GM23338 (cell line): ENCODE measurements around the gene C1orf21.

Source experiments
- CREB1 ChIP-seq: fragments of 250-450 bp; sonication (Bioruptor Pico); IDR thresholded peaks from 2 replicates; pipeline ENCODE4 v1.5.0; 2020; ENCODE audit warnings: low read depth, mild to moderate bottlenecking, moderate library complexity
- EZH2 ChIP-seq: fragments of 200-600 bp; sonication (generic); IDR thresholded peaks from one replicate; pipeline ENCODE4 v1.8.0; 2017; ENCODE audit warnings: antibody characterized with exemption, mild to moderate bottlenecking, low read depth; ENCODE audit not compliant: unreplicated experiment
- EZH2phosphoT487 ChIP-seq: fragments of 200-600 bp; sonication (generic); IDR thresholded peaks from one replicate; pipeline ENCODE4 v1.8.1; 2018; ENCODE audit warnings: antibody characterized with exemption; ENCODE audit not compliant: unreplicated experiment
- JUNB ChIP-seq: IDR thresholded peaks from one replicate; pipeline ENCODE4 v1.6.1; 2016; ENCODE audit warnings: antibody characterized with exemption; ENCODE audit not compliant: unreplicated experiment
- POLR2AphosphoS5 ChIP-seq: IDR thresholded peaks from 2 replicates; pipeline ENCODE4 v1.6.1; 2016; ENCODE audit warnings: antibody characterized with exemption, low read depth
- ZNF114 ChIP-seq: fragments of 250-450 bp; sonication (Bioruptor Pico); IDR thresholded peaks from 2 replicates; pipeline ENCODE4 v1.5.0; 2020; ENCODE audit warnings: mild to moderate bottlenecking, moderate library complexity
- ZNF331 ChIP-seq: fragments of 250-450 bp; sonication (Bioruptor Pico); IDR thresholded peaks from 2 replicates; pipeline ENCODE4 v1.5.0; 2020; ENCODE audit warnings: low read depth, mild to moderate bottlenecking, moderate library complexity
- TF ChIP-seq, protein P1 (sequence below), 2 experiments: fragments of 200-600 bp in 1 of 2; sonication (generic) in 1 of 2; conservative IDR thresholded peaks; 2 replicates each; pipeline versions ENCODE4 v1.5.1 to v1.6.1; 2016 to 2017; ENCODE audit warnings: antibody characterized with exemption in 2 of 2, low read depth in 2 of 2, mild to moderate bottlenecking in 2 of 2, moderate library complexity in 1 of 2
- TF ChIP-seq, protein P2 (sequence below): IDR thresholded peaks from one replicate; pipeline ENCODE4 v1.6.1; 2018; ENCODE audit warnings: antibody characterized with exemption; ENCODE audit not compliant: unreplicated experiment
- TF ChIP-seq, protein P3 (sequence below): IDR thresholded peaks from 2 replicates; pipeline ENCODE4 v1.6.1; 2016; ENCODE audit warnings: antibody characterized with exemption
- TF ChIP-seq, protein P4 (sequence below): fragments of 250-450 bp; sonication (Bioruptor Pico); IDR thresholded peaks from 2 replicates; pipeline ENCODE4 v1.5.0; 2020; ENCODE audit warnings: mild to moderate bottlenecking, moderate library complexity

DNA sequence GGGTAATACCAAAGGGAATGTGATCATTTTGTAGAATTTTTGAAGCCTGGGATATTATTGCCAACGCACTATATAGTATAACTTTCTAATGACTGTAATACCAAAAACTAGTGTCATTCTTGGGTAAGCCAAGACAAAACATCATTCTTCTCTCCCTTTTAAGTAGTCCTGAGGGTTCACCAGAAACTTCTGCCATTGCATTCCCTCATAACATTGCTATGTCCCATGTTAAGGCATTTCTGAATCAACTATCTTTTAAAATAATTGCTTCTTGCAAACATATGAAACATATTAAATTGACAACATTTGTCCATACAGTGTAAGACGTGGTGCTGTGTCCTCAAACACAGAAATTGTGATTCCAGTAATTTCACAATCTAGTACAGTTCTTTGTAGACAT lies 29.9 kb upstream of the C1orf21 start:
- TF ChIP-seq, protein P1, sequence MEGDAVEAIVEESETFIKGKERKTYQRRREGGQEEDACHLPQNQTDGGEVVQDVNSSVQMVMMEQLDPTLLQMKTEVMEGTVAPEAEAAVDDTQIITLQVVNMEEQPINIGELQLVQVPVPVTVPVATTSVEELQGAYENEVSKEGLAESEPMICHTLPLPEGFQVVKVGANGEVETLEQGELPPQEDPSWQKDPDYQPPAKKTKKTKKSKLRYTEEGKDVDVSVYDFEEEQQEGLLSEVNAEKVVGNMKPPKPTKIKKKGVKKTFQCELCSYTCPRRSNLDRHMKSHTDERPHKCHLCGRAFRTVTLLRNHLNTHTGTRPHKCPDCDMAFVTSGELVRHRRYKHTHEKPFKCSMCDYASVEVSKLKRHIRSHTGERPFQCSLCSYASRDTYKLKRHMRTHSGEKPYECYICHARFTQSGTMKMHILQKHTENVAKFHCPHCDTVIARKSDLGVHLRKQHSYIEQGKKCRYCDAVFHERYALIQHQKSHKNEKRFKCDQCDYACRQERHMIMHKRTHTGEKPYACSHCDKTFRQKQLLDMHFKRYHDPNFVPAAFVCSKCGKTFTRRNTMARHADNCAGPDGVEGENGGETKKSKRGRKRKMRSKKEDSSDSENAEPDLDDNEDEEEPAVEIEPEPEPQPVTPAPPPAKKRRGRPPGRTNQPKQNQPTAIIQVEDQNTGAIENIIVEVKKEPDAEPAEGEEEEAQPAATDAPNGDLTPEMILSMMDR (conservative IDR thresholded peaks at IDR 0.05; ENCODE audit: low read depth in 2 of 2), result no peak
- no peak for TF ChIP-seq CREB1 (CRISPR knock-in tag)
- no peak for TF ChIP-seq EZH2
- TF ChIP-seq, protein P2, sequence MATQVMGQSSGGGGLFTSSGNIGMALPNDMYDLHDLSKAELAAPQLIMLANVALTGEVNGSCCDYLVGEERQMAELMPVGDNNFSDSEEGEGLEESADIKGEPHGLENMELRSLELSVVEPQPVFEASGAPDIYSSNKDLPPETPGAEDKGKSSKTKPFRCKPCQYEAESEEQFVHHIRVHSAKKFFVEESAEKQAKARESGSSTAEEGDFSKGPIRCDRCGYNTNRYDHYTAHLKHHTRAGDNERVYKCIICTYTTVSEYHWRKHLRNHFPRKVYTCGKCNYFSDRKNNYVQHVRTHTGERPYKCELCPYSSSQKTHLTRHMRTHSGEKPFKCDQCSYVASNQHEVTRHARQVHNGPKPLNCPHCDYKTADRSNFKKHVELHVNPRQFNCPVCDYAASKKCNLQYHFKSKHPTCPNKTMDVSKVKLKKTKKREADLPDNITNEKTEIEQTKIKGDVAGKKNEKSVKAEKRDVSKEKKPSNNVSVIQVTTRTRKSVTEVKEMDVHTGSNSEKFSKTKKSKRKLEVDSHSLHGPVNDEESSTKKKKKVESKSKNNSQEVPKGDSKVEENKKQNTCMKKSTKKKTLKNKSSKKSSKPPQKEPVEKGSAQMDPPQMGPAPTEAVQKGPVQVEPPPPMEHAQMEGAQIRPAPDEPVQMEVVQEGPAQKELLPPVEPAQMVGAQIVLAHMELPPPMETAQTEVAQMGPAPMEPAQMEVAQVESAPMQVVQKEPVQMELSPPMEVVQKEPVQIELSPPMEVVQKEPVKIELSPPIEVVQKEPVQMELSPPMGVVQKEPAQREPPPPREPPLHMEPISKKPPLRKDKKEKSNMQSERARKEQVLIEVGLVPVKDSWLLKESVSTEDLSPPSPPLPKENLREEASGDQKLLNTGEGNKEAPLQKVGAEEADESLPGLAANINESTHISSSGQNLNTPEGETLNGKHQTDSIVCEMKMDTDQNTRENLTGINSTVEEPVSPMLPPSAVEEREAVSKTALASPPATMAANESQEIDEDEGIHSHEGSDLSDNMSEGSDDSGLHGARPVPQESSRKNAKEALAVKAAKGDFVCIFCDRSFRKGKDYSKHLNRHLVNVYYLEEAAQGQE, result no peak
- no peak for TF ChIP-seq POLR2AphosphoS5
- TF ChIP-seq EZH2phosphoT487, result no peak
- no peak for TF ChIP-seq ZNF114
- no peak for TF ChIP-seq JUNB
- no peak for TF ChIP-seq ZNF331 (CRISPR knock-in tag)
- TF ChIP-seq, protein P3, sequence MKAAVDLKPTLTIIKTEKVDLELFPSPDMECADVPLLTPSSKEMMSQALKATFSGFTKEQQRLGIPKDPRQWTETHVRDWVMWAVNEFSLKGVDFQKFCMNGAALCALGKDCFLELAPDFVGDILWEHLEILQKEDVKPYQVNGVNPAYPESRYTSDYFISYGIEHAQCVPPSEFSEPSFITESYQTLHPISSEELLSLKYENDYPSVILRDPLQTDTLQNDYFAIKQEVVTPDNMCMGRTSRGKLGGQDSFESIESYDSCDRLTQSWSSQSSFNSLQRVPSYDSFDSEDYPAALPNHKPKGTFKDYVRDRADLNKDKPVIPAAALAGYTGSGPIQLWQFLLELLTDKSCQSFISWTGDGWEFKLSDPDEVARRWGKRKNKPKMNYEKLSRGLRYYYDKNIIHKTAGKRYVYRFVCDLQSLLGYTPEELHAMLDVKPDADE, result no peak
- TF ChIP-seq, protein P4, sequence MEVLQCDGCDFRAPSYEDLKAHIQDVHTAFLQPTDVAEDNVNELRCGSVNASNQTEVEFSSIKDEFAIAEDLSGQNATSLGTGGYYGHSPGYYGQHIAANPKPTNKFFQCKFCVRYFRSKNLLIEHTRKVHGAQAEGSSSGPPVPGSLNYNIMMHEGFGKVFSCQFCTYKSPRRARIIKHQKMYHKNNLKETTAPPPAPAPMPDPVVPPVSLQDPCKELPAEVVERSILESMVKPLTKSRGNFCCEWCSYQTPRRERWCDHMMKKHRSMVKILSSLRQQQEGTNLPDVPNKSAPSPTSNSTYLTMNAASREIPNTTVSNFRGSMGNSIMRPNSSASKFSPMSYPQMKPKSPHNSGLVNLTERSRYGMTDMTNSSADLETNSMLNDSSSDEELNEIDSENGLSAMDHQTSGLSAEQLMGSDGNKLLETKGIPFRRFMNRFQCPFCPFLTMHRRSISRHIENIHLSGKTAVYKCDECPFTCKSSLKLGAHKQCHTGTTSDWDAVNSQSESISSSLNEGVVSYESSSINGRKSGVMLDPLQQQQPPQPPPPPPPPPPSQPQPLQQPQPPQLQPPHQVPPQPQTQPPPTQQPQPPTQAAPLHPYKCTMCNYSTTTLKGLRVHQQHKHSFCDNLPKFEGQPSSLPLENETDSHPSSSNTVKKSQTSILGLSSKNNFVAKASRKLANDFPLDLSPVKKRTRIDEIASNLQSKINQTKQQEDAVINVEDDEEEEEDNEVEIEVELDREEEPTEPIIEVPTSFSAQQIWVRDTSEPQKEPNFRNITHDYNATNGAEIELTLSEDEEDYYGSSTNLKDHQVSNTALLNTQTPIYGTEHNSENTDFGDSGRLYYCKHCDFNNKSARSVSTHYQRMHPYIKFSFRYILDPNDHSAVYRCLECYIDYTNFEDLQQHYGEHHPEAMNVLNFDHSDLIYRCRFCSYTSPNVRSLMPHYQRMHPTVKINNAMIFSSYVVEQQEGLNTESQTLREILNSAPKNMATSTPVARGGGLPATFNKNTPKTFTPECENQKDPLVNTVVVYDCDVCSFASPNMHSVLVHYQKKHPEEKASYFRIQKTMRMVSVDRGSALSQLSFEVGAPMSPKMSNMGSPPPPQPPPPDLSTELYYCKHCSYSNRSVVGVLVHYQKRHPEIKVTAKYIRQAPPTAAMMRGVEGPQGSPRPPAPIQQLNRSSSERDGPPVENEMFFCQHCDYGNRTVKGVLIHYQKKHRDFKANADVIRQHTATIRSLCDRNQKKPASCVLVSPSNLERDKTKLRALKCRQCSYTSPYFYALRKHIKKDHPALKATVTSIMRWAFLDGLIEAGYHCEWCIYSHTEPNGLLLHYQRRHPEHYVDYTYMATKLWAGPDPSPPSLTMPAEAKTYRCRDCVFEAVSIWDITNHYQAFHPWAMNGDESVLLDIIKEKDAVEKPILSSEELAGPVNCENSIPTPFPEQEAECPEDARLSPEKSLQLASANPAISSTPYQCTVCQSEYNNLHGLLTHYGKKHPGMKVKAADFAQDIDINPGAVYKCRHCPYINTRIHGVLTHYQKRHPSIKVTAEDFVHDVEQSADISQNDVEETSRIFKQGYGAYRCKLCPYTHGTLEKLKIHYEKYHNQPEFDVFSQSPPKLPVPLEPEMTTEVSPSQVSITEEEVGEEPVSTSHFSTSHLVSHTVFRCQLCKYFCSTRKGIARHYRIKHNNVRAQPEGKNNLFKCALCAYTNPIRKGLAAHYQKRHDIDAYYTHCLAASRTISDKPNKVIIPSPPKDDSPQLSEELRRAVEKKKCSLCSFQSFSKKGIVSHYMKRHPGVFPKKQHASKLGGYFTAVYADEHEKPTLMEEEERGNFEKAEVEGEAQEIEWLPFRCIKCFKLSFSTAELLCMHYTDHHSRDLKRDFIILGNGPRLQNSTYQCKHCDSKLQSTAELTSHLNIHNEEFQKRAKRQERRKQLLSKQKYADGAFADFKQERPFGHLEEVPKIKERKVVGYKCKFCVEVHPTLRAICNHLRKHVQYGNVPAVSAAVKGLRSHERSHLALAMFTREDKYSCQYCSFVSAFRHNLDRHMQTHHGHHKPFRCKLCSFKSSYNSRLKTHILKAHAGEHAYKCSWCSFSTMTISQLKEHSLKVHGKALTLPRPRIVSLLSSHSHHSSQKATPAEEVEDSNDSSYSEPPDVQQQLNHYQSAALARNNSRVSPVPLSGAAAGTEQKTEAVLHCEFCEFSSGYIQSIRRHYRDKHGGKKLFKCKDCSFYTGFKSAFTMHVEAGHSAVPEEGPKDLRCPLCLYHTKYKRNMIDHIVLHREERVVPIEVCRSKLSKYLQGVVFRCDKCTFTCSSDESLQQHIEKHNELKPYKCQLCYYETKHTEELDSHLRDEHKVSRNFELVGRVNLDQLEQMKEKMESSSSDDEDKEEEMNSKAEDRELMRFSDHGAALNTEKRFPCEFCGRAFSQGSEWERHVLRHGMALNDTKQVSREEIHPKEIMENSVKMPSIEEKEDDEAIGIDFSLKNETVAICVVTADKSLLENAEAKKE (CRISPR knock-in tag), result no peak
